GM18870 (cell line): ENCODE data around the gene FATE1.
A peak's percentile ranks its signal among the peaks of the same experiment; 100 is the strongest.

Source experiments
- ATAC-seq: cut with Tn5 transposase; IDR thresholded peaks from one replicate; pipeline ENCODE4 v1.9.1; 2021; ENCODE audit warnings: moderate library complexity; ENCODE audit not compliant: unreplicated experiment

FATE1 gene

GRCh38 chrX:151742311-151742710, 26.5 kb downstream of the FATE1 start:
- no peak for ATAC-seq

- ATAC-seq = no peak
Measured at GRCh38 chrX:151743651-151744470, 28.0 kb downstream of the FATE1 start.

- no peak for ATAC-seq
Measured at GRCh38 chrX:151745651-151746050, 29.8 kb downstream of the FATE1 start.

- no peak for ATAC-seq
Measured at GRCh38 chrX:151746502-151746901, 30.7 kb downstream of the FATE1 start.

GRCh38 chrX:151750511-151750910, 34.7 kb downstream of the FATE1 start:
- no peak for ATAC-seq

GRCh38 chrX:151752847-151753246, 37.0 kb downstream of the FATE1 start:
- ATAC-seq = no peak

GRCh38 chrX:151753313-151754046, 37.6 kb downstream of the FATE1 start:
- ATAC-seq = peak; percentile 76

- ATAC-seq = no peak
Measured at GRCh38 chrX:151754047-151754429, 38.2 kb downstream of the FATE1 start.

- ATAC-seq = no peak
Measured at GRCh38 chrX:151754641-151755215, 38.9 kb downstream of the FATE1 start.

- ATAC-seq = no peak
Measured at GRCh38 chrX:151759041-151759708, 43.3 kb downstream of the FATE1 start.

- no peak for ATAC-seq
Measured at GRCh38 chrX:151762802-151763201, 47.0 kb downstream of the FATE1 start.

- no peak for ATAC-seq
Measured at GRCh38 chrX:151763711-151764110, 47.9 kb downstream of the FATE1 start.

- ATAC-seq = no peak
Measured at GRCh38 chrX:151765026-151765425, 49.2 kb downstream of the FATE1 start.

GRCh38 chrX:151771726-151772125, 55.9 kb downstream of the FATE1 start:
- ATAC-seq = no peak
